BJ (cell line): ENCODE results near the gene PRDM16. TPM values are rescaled to one million over a fixed set of nuclear protein-coding genes. Genes with fewer than 3 reads are reported as not detected.

Source experiments
- CTCF ChIA-PET: fragments of 350-600 bp; formaldehyde crosslinking; extraction: SDS; loops from one replicate; lab custom pipeline; 2021; ENCODE audit warnings: antibody characterized with exemption, inconsistent platforms; lab: Yijun Ruan, JAX
- POLR2A ChIA-PET: fragments of 300-600 bp; sonication (Branson Sonifier 250); formaldehyde crosslinking; extraction: SDS; loops from one replicate; lab custom pipeline; 2021; ENCODE audit warnings: antibody characterized with exemption; lab: Charles Lee
- DNase-seq: peaks from one replicate; pipeline ENCODE4 v3.0.0-alpha.2; 2011; ENCODE audit warnings: low read depth
- H3K27me3 ChIP-seq: 2 replicates; pipeline ENCODE4 v1.6.0; 2011; ENCODE audit warnings: low read length; ENCODE audit not compliant: control insufficient read depth, insufficient read depth
- H3K36me3 ChIP-seq: 2 replicates; pipeline ENCODE4 v1.5.1; 2011; ENCODE audit warnings: low read length; ENCODE audit not compliant: control insufficient read depth, insufficient read depth
- H3K4me3 ChIP-seq: 2 replicates; pipeline ENCODE4 v1.5.1; 2011; ENCODE audit warnings: low read depth, mild to moderate bottlenecking, control low read depth, low read length
- polyA plus RNA-seq: library from polyadenylated mRNA; depleted of rRNA; stranded (reverse); fragments of >200 nt; gene quantifications from 2 replicates; pipeline ENCODE4 v1.2.3, GENCODE V29; 2011
- TF ChIP-seq, protein P1 (sequence below): IDR thresholded peaks from 2 replicates; pipeline ENCODE4 v1.5.1; 2011; ENCODE audit warnings: low read depth, mild to moderate bottlenecking, control low read depth, inconsistent platforms, low read length, moderate library complexity; ENCODE audit not compliant: insufficient read depth

The PRDM16 gene
- polyA plus RNA-seq, 1 experiment = 0.02 TPM

- Histone ChIP-seq H3K4me3 (no peak overlapping the region), H3K27me3 (peaks cover 6% of the 10 kb centered on the region; the same call in 1 of the 2 replicates), H3K36me3 (no peaks in the 10 kb centered on the region)
- DNase-seq = no peak
- TF ChIP-seq, protein P1, sequence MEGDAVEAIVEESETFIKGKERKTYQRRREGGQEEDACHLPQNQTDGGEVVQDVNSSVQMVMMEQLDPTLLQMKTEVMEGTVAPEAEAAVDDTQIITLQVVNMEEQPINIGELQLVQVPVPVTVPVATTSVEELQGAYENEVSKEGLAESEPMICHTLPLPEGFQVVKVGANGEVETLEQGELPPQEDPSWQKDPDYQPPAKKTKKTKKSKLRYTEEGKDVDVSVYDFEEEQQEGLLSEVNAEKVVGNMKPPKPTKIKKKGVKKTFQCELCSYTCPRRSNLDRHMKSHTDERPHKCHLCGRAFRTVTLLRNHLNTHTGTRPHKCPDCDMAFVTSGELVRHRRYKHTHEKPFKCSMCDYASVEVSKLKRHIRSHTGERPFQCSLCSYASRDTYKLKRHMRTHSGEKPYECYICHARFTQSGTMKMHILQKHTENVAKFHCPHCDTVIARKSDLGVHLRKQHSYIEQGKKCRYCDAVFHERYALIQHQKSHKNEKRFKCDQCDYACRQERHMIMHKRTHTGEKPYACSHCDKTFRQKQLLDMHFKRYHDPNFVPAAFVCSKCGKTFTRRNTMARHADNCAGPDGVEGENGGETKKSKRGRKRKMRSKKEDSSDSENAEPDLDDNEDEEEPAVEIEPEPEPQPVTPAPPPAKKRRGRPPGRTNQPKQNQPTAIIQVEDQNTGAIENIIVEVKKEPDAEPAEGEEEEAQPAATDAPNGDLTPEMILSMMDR = no peak
- POLR2A ChIA-PET = interaction anchor here (0.6 kb wide), 1 partner anchor 65 kb away, joined by 19 read pairs; no protein-coding TSS in a partner anchor
- CTCF ChIA-PET = interaction anchor here (1.2 kb wide), 1 partner anchor 1005 kb away, joined by 3 read pairs; no protein-coding TSS in a partner anchor
These were observed 350.6 kb downstream of the PRDM16 start for GRCh38 chr1:3419415-3420204.

GRCh38 chr1:3420218-3420951, 351.4 kb downstream of the PRDM16 start:
- Histone ChIP-seq H3K36me3 (no peaks in the 10 kb centered on the region), H3K4me3 (no peak overlapping the region), H3K27me3 (peaks cover 6% of the 10 kb centered on the region; the same call in 1 of the 2 replicates)
- TF ChIP-seq, protein P1 = no peak
- ChIA-PET CTCF (interaction anchor here (1.2 kb wide), 1 partner anchor 1006 kb away, joined by 3 read pairs; no protein-coding TSS in a partner anchor), POLR2A (interaction anchor here (0.6 kb wide), 1 partner anchor 66 kb away, joined by 19 read pairs; no protein-coding TSS in a partner anchor)
- DNase-seq = no peak

DNA sequence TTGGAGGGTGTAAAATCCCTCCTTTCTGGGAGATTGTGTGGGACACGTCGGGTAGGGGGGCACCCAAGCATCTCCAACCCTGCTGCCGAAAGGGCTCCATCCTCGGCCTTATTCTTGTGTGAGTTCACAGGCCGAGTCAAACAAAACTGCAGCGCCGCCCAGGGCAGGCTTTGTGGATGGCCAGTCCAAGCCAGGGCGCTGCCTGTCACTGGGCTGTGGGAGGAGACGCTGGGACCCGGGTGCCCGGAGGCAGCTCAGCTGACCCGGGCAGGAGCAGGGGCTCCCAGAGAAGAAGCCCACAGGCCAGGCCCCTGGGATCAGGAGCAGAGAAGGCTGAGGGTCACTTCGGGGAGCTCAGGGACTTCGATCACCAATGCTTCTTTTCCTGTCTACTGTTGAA, 353.6 kb downstream of the PRDM16 start:
- Histone ChIP-seq H3K36me3 (no peaks in the 10 kb centered on the region), H3K4me3 (no peak overlapping the region), H3K27me3 (peaks cover 6% of the 10 kb centered on the region; the same call in 1 of the 2 replicates)
- DNase-seq = no peak
- POLR2A ChIA-PET = no interaction called here
- CTCF ChIA-PET = interaction anchor here (1.5 kb wide), 1 partner anchor 352 kb away, joined by 3 read pairs; no protein-coding TSS in a partner anchor
- TF ChIP-seq, protein P1 = no peak

DNA sequence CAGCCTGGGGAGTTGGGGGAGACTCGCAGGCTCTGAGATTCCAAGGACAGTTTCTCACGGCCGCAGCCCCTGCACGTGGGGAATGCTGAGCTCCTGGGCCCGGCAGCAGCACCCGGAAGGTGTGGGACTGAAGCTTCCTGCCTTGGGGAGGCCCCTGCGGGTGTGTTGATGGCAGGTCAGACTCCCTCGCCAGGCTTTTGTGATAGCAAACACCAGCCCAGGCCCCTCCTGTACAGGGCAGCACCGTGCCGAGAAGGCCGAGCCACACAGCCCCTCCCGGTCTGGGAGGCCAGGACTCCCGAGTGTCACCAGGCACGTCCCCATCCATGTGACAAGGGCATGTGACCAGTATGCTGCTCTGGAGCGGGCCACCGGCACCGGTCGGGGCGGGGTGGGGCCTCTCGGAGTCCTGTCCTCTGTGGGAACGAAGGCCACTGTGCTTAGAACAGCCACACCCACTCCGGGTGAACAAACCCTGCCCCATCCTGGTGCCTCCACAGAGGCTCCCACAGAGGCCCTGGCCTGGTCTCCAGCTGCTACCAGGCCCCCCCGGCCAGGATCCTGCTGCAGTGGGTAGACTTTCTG, 354.3 kb downstream of the PRDM16 start:
- no peaks in the 10 kb centered on the region for H3K36me3 ChIP-seq
- no peak overlapping the region for H3K4me3 ChIP-seq
- POLR2A ChIA-PET = no interaction called here
- TF ChIP-seq, protein P1 = no peak
- peaks cover 6% of the 10 kb centered on the region; the same call in 1 of the 2 replicates for H3K27me3 ChIP-seq
- CTCF ChIA-PET = interaction anchor here (1.2 to 1.5 kb wide), 3 partner anchors 13 to 1010 kb away, joined by 3 to 6 read pairs (median 3); no protein-coding TSS in a partner anchor
- no peak for DNase-seq
